ENCODE results near the gene PLEKHM2. TPM values are rescaled to one million over a fixed set of nuclear protein-coding genes. Genes with fewer than 3 reads are reported as not detected.

PLEKHM2 gene
- total and polyA plus RNA-seq, 2 of the 8 experiments (the other 6 are each of a cell fraction or from before 2014, with no cell fraction given), result 38.3 to 47.6 TPM

GRCh38 chr1:15736038-15736891 is 52.1 kb downstream of the PLEKHM2 start, which contains the start of gene SLC25A34 (continued):
- TF ChIP-seq BACH1 (IDR thresholded peaks at IDR 0.05; ENCODE audit: low read length), result no peak
- TF ChIP-seq TBP (IDR thresholded peaks at IDR 0.05; ENCODE audit: low read depth, low read length), result no peak

All from H1 (cell line).